ENCODE results near the gene ASPDH.

Gene ASPDH

DNA sequence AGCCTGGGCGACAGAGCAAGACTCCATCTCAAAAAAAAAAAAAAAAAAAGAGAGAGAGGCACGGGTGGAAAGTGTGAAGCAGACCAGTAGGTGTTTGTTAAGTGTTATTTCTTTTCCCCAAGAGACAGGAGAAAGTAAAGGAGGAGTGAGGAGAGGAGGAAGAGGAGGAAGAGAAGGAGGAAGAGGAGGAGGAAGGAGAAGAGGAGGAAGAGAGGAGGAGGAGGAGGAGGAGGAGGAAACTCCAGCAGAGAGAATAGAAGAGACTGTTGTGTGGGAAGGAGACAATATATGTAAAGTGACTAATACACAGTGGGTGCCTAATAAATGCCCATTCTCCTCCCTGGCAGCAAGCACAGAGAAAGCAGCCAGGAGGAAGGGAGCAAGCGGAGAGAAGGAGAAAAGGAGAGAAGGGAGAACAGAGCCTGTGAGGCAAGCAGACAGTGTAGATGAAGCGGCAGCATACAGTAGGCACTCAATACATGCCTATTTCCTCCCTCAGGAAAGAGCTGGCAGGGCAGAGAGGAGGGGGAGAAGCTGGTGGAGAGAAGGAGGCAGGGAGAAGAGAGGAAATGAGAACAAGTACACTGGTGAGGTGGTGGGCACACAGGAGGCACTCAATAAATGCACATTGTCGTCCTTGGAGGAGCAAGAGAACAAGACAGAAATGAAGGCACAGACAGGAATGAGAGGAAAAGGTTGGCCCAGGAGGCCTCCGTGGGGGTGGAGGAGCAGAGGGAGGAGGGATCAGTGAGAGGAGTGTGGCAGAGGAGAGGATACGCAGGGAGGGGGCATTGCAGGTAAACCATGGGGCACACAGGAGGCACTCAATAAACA is 19.3 kb downstream of the ASPDH start:
- no peak for DNase-seq

DNA sequence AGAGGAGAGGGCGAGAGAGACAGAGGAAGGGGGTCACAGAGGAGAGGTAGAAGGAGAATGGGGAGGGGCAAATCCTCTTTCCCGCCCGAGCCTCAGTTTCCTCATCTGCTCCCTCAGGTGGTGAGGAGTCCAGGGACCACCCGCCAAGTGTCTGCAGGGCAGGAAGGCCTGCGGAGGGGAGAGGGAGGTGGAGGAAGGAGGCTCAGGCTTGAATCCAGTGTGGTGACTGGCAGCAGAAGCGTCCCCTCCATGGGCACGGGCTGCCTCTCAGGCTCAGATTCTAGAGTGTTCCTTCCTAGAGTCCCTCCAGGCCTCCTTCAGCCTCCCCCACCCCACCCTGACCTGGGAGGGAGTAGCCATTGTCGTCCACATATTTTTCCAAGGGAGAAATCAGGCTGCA is 20.5 kb downstream of the ASPDH start:
- no peak for DNase-seq

DNA sequence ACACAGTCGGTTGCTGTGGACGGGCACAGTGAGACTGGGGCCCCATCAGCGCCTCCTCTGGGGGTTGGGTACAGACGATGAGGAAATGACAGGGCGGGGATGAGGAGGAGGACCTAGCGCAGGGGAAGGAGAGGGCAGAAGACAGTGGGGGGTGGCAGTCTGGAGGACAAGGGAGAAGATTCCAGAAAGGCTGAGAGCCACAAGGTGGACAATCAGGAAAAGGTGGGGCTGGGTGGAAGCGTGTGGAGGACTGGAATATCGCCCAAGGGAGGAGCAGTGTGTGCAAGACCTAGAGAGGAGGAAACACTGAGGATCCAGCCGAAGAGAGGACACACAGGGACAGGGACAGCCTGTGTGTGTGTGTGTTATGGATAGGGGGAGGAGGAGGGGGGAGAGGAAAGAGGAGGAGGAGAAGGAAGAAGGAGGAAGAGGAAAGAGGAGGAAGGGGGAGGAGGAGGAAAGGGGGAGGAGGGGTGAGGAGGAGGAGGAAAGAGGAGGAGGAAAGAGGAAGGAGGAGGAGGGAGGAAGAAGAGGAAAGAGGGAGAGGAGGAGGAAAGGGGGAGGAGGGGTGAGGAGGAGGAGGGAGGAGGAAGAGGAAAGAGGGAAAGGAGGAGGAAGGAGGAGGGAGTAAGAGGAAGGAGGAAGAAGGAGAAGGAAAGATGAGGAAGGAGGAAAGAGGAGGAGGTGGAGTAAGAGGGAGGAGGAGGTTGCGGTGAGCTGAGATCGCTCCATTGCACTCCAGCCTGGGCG is 21.2 kb downstream of the ASPDH start:
- peak; percentile 37 for DNase-seq

DNA sequence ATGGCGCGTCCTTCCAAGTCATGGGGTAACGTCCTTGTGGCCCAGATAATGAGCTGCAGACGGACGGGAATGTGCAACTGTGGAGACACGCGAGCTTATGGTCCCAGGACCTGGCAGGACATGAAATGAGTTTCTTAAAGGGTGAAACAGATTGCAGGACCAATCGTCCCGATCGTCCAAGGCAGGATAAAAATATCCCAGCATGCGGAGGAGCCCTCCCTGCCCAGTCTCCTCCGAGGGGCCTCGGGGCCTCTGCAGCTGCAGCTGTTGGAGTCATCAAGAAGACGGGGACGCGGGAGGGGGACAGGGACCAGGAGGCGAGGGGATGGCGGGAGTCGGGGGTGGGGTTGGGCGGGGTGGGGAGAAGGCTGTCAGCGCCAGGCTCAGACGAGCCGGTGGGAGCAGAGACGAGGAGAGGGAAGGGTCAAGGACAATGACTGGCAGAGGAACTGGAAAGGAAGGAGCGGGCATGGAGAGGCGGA is 22.7 kb downstream of the ASPDH start:
- DNase-seq, result no peak

DNA sequence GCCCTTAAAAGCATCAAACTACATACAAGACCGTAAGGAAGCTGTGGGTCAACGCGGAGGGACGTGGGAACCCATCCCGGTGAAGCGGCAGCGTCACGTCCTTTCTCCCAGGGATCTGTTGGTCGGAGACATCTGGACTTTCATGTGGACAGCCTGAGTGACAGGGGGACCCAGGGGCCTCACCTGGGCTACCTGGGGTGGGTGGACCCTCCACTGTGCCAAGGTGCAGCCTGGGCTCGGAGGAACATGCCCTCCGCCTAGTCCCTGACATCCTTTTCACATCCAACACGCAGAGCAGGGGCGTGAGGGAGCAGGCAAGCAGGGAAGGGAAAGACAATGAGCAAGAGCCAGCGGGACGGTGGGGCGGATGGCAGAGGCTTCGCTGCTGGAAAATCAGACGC is 23.3 kb downstream of the ASPDH start:
- DNase-seq, result no peak

DNA sequence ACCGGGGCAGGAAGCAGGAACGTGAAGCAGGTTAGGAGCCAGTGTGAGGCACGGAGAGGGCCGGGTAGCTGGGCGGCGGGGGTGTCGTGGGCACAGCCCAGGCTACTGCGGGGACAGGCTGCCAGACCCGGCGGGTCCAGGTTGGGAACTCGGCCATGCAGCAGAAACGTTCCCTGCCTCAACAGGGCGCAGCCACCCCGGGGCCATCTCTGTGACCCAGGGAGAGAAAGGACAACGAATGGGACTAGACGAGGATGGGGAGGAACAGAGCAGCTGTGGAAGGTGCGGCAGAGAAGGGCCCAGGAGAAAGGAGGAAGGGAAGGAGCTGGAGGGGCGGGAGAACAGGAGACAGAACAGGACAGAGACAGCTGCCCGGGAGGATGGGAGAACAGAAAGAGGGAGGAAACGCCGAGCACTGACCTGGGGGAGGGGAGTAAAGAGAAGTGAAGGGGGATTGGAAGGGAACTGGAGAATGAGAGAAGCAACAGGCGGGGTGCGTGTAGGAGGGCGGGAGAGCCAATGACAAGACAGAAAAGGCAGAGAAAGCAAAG is 24.2 kb downstream of the ASPDH start:
- no peak for DNase-seq

DNA sequence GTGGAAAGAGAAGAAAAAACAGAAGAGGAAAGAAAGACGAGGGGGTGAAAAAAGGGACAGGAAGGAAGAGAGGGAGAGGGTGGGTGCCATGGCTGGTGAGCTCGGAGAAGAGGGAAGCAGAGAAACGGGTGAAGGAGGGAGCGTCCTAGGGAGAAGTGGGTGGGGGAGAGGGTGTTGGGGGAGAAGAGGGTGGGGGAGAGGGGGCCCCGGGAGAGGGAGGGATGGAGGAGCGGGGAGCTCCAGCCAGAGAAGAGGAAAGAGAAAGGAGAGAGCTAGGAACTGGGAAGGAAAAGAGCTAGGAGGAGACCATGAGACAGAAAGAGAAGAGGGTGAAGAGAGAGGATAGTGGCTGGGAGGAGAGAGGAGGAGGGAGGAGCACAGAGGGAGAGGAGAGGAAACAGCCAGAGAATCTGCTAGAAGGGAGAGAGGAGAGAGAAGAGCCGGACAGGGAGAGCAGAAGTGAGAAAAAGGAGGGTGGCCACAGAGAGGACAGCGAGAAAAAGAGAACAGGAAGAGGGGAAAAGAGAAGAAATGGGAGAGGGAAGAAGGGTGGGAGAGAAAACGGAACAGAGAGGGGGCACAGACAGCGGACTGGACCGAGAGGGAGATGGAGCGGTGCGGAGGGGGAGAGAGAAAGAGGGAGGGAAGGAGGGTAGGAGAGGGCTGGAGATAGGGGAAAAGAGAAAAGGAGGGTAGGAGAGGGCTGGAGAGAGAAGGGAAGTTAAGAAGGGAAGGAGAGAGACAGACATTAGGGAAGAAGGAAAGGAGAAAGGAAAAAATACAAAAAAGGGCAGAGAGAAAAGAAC is 25.1 kb downstream of the ASPDH start:
- DNase-seq, result no peak

DNA sequence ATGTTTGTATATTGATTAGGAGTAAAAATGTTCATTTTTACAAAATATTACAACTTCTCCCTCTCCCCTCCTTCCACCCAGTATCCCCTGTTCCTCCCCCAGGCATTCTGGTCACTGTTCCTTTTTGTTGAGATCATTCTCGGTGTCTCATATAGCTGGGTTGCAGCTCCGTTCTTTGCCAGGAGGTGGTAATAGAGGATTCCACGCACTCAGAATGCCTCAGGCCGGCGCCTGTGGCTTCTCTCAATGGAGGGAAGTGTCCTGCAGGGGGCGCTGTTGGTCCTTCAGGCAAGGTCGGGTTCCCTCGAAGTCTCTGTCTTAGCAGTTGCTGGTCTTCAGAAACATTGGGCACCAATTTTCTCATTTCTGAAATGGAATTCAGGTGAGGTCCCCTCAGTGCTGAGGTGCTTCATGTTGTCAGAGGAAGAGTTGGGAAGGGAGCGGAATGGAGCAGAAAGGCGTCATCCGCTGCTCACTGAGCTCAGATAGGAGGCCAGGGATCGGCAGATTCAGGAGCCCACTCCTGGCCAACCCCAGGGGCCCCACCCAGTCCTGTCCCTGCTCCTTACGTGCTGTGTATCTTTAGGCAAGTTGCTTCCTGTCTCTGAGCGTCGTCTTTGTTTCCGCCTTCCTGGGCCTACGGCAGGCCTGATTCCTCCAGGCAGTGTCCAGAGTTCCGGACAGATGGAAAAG is 26.7 kb downstream of the ASPDH start:
- no peak for DNase-seq

DNA sequence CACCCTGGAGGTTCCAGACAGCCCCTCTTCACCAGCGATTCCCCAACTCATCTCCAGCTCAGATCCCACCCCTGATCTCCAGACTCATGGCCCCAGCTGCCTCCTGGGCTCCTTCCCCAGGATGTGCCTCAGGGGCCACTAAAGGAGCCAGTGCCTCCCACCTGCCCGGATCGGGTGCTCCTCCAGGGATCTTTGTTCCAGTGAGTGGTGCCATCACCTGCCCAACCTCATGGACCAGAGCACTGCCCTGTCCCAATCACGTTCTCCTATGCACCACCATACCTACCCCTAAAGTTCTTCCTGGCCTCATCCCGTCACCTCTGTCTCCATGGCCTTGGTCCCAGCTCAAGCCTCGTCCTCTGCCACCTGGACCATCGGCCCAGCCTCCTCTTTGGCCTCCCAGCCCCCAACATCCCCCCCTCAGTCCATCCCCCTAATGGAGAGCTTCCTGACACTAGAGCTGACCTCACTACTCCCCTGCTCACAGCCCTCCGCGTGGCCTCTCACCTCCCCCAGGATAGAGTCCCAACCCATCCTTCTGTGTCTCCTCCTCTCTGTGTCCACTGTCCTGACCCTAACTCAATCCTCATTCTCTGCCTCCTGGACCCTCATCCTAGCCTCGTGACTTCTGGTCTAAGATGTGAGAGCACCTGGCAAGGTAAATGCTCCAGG is 28.3 kb downstream of the ASPDH start:
- no peak for DNase-seq

DNA sequence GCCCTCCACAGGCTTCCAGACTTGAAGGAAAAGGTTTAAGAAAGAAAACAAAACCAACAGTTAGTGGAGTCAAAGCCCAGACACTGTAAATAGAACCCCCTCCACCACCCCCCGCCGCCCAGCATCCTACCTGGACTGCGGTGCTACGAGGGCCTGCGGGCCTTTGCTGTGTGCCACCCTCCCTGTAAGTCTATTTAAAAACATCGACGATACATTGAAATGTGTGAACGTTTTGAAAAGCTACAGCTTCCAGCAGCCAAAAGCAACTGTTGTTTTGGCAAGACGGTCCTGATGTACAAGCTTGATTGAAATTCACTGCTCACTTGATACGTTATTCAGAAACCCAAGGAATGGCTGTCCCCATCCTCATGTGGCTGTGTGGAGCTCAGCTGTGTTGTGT is 30.8 kb downstream of the ASPDH start:
- no peak for DNase-seq

DNA sequence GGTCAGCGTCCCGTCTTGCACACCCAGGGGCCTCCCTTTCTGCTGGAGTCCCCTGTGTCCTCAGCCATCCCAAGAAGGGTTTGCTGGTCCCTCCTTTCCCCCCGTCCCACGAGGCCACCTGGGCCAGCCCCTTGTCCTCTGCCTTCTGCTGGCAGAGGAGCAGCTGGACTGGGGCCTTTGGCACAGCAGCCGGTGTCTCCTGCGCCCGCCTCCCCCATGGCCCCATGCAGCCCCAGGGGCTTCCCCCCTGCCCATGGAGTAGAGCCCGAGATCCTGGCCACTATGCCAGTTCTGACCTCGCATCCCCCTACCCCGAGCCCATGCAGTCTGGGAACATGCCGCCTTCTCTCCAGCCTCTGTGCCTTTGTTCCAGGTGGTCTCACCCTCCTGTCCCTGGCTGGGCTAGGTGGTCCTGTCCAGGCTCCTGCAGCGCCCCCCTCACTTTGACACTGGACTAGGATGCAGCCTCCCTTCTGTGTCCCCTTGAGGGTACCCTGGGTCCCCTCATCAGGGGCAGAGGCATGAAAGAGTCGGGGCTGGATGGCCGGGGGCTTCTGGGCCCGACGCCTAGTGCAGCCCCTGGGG is 31.4 kb downstream of the ASPDH start:
- no peak for DNase-seq

DNA sequence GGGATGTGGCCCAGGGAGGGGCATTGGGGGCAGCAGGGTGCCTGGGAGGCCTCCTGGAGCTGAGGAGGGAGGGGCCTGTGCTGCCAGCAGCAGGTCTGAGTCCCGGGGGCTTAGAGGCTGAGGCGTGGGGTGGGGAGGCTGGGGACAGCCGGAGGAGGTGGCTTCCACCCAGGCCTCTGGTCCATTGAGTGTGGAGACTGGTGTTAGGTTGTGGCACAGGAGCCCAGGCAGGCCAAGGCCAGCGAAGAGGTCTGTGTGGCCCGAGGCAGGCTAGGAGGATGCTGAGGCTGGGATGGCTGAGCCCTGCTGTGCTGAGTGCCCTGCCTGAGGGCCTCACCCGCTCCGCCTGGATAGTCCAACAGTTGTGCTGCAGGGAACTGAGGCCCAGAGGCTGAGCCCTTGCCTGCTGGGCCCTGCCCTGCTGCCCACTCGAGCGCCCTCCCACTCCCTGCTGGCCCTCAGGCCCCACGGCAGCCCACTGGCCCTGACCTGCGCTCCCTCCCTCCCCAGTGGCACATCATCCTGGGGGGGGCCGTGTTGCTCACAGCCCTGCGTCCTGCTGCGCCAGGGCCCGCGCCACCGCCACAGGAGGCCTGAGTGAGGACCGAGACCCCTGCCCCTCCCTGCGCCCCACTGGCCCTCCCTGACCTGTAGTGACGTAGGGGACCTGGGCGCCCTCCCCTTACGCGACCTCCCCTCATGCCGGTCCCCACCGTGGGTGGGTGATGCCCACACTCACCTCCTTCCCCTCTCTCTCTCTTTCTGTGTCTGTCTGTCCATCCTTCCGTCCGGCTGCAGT is 32.2 kb downstream of the ASPDH start:
- no peak for DNase-seq

DNA sequence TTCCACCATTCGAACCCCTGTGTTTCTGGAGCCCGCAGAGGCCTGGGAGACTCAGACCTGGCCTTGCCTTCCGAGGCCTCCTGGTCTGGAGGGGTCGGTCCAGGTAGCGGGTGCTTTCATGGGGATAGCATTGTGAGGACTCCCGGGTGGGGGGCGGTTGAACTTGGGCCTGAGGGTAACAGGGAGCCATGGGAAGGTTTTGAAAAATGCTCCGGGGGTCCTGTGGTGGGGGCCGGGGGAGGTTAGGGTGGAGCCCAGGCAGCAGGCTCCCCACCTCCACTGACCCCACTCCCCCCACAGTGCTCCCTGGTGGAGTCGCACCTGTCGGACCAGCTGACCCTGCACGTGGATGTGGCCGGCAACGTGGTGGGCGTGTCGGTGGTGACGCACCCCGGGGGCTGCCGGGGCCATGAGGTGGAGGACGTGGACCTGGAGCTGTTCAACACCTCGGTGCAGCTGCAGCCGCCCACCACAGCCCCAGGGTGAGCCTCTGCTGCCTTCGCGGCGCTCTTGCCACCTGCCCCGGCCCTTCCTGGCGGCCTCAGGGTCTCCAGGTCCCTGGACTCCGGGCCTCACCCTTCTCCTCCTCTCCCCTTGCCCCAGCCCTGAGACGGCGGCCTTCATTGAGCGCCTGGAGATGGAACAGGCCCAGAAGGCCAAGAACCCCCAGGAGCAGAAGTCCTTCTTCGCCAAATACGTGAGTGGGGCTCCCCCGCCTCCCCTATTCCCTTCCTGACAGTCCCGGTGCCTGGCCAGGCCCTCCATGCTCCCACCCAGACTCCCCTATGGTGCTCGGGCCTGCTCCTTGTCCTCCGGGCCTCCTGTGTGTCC is 33.2 kb downstream of the ASPDH start:
- DNase-seq, result no peak

DNA sequence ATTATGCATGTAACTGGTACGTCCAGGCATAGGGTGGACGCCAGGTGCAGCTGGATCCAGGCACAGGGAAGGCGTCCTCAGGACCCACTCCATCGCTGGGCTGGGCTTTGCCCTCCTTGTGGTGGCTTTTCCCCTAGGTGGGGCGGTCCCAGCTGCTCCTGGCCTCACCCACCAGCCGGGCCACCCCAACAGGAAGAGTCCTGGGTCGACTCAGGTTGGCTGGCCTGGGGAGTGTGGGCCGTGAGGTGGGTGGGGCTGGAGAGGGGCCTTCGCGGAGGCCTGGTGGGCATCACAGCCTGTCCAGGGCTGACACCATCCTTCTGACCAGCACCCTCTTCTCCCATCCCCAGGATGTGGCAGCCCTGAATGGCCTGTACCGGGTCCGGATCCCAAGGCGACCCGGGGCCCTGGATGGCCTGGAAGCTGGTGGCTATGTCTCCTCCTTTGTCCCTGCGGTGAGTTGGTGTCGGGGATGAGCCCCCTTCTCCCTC is 33.9 kb downstream of the ASPDH start:
- no peak for DNase-seq

DNA sequence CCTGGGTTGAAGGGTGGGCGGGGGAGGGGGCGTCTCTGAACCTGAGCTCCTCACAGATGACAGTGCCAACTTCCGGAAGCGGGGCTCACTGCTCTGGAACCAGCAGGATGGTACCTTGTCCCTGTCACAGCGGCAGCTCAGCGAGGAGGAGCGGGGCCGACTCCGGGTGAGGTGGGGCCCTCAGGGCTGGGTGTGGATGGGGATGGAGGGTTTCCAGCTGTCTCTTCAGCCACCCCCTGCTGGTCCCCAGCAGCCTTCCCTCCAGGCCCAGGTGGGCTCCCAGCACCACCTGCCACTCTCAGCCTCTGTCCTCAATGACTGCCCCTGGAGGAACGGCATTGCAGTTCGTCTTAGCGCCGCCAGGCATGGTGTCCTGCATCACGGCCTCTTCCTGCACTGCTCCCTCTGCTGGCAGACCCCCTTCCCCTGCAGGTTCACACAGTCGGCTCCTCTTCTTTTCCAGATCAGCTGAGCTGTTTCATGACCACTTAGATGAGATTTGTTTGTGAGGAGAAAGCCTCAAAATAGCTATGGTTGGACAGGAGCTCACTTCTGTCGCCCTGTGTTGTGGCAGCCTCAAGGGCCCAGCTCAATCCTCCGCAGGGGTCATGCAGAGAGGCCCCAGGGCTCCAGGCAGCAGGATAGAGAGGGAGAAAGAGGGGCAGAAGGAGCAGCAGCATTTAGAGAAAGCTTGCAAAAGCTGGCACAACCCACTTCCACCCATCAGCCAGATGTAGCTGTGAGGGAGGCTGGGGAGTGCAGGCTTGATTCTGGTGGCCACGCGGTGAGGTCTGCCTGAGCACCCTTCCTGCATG is 34.6 kb downstream of the ASPDH start:
- DNase-seq, result no peak

DNA sequence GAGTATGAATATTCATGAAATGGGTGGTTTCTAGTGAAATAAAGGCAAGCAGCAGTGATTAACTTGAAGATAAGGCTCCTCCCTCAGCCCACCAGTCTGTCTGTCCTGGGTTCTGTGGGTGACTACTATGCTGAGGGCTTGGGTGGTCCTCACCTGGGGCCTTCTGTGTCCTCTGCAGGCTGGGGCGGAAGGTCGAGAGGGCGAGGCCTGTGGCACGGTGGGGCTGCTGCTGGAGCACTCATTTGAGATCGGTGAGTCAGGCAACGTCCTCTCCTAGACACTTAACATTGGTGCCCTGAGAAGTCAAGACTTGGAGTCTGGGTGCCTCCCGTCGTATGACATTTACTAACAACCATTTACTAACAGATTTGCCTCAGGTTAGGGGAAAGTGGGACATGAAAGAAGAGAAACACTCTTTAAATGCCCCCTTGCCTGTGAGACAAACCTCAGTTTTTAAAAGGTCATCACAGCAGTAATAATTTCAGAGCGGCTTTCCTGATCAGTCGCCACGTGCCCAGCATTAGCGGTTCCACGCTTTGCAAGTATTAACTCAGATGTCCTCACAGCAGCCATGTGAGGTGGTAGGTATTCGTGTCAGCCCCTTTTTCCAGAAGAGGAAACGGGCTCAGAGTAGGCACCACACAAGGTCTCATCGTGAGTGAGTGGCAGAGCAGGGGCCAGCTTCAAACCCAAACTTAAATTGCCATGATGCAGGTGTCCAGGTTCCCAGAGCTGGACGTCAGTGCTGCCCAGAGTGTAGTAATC is 35.8 kb downstream of the ASPDH start:
- no peak for DNase-seq

DNA sequence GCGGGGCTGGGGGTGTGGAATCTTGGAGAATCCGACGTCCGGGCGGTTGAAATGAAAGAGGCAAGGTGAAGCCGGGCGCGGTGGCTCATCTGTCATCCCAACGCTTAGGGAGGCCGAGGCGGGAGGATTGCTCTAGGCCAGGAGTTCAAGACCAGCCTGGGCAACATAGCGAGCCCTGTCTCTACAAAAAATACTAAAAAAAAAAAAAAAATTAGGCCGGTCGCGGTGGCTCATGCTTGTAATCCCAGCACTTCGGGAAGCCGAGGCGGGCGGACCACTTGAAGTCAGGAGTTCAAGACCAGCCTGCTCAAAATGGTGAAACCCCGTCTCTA is 36.8 kb downstream of the ASPDH start:
- no peak for DNase-seq
